Measurements from ENCODE around the gene RABGAP1L.
"Not testable (repeated sequence)": the region's sequence is repeated elsewhere in the genome, so short reads cannot be mapped to it uniquely, and the experiment has no call there.

Gene RABGAP1L

DNA sequence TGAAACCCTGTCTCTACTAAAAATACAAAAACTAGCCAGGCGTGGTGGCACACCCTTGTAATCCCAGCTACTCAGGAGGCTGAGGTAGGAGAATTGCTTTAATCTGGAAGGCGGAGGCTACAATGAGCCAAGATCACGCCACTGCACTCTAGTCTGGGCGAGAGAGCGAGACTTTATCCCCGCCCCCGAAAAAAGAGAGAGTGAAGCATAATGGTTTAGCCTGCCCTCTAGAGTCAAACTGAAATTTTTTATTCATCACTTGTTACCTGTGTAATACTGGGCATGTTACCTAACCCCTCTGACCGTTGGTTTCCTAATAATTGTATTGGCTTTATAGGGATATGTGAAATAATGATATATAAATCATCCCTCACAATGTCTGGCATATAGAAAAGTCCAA is 307.3 kb downstream of the RABGAP1L start:
- no peak for DNase-seq

DNA sequence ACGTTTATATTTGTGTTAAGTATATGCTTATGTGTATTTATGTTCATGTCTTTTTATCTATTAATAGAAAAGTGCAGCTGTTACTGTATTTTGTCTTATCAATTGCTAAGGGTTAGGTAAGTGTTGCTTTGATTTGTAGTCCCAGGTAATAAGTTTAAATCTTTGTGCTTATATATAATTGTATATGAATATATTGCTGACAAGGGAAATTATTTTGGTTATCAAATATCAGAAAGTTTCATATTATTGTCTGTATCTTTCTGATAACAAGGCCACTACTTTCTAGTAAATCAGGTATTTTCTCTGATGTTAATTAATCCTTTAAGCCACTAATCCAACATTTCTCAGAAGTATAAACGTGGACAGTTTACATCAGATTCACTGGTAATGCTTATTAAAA is 309.7 kb downstream of the RABGAP1L start:
- DNase-seq: no peak

- no peak for DNase-seq
Measured at GRCh38 chr1:174469687-174470086, 310.4 kb downstream of the RABGAP1L start.

DNA sequence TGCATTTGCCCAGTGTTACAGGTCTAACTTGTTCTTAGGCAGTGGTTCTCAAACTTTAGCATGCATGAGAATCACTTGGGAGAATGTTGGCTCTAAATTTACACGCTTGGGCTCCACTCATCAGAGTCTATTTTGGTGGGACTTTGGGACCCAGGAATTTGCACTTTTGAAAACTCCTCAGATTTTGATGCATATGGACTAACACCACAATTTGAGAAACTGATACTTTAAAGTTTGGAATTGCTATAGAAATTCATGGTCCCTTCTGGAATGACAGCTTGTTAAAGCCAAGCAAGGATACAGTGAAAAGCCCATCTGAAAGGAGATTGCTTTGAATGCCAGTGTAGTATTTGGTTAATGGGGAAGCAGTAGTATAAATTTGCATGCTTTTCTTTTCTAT is 320.0 kb downstream of the RABGAP1L start:
- DNase-seq: no peak

GRCh38 chr1:174480324-174480723 is 321.0 kb downstream of the RABGAP1L start:
- no peak for DNase-seq

GRCh38 chr1:174491606-174492005 is 332.3 kb downstream of the RABGAP1L start:
- DNase-seq: no peak

- no peak for DNase-seq
Measured at GRCh38 chr1:174497478-174497877, 338.2 kb downstream of the RABGAP1L start.

GRCh38 chr1:174516755-174517154 is 357.4 kb downstream of the RABGAP1L start:
- DNase-seq: not testable (repeated sequence)

DNA sequence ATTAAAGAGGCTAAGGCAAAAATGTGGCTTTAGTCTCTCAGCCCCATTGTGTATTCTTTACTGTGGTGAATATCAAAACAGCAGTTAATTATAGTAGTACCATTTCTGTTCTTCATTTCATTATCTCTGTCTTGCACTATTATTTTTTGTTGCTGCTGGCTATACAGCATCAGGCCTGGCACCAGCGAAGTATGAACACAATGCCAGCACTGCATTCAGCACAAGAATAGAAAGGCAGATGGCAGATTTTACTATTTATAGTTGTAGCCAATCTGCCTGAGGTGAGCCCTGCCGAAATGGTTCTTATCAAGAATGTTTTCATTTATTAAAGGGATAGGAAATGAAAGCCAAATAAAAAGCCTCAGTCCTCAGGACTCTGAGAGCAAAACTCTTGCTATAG is 360.5 kb downstream of the RABGAP1L start:
- DNase-seq: no peak

GRCh38 chr1:174531751-174532150 is 372.4 kb downstream of the RABGAP1L start:
- DNase-seq: no peak

- no peak for DNase-seq
Measured at GRCh38 chr1:174534789-174535188, 375.5 kb downstream of the RABGAP1L start.

- no peak for DNase-seq
Measured at GRCh38 chr1:174535207-174535606, 375.9 kb downstream of the RABGAP1L start.

DNA sequence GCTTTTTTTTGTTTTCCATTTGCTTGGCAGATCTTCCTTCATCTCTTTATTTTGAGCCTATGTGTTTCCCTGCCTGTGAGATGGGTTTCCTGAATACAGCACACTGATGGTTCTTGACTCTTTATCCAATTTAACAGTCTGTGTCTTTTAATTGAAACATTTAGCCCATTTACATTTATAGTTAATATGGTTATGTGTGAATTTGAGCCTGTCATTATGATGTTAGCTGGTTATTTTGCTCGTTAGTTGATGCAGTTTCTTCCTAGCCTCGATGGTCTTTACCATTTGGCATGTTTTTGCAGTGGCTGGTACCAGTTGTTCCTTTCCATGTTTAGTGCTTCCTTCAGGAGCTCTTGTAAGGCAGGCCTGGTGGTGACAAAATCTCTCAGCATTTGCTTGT is 384.1 kb downstream of the RABGAP1L start:
- DNase-seq: not testable (repeated sequence)

GRCh38 chr1:174550296-174550695 is 391.0 kb downstream of the RABGAP1L start:
- DNase-seq: no peak

DNA sequence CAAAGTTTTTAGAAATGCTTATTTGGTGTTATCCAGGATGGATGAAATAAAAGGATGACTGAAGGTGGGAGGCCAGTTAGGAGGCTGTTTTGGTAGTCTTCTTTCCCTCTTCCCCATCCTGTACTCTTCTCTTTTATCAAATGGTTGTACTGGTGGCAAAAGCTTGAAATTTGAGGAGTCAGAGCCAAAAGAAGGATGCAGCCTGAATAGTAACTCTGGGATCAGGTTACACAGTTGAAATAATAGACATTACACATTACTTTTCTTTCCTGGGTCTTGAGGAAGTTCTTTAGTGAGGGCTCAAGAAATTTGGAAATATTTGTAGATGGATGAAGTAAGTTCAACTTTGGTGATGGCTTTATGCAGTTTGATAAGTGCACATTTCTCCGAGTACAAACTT is 397.1 kb downstream of the RABGAP1L start:
- no peak for DNase-seq

DNA sequence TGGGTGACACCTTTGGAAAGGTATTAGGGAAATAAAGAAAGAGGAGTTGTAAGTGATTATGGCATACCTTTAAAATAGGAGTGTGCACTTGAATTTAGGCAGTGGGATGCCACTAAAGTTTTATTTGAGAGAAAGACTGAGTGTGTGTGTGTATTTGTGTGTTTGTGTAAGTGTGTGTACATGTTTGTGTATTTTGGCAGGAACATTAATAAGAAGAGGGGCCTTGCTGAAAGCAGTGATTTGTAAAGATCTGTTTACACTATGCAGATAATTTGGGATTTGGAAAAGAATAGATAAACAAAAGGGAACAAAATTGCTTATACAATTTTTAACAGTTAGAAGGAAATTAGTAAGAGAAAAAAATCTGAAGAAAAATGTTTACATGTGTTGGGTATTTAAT is 409.2 kb downstream of the RABGAP1L start:
- DNase-seq: no peak

- no peak for DNase-seq
Measured at GRCh38 chr1:174569240-174569639, 409.9 kb downstream of the RABGAP1L start.

- DNase-seq: no peak
Measured at GRCh38 chr1:174572771-174573170, 413.5 kb downstream of the RABGAP1L start.

GRCh38 chr1:174576120-174576519 is 416.8 kb downstream of the RABGAP1L start:
- DNase-seq: not testable (repeated sequence)

DNA sequence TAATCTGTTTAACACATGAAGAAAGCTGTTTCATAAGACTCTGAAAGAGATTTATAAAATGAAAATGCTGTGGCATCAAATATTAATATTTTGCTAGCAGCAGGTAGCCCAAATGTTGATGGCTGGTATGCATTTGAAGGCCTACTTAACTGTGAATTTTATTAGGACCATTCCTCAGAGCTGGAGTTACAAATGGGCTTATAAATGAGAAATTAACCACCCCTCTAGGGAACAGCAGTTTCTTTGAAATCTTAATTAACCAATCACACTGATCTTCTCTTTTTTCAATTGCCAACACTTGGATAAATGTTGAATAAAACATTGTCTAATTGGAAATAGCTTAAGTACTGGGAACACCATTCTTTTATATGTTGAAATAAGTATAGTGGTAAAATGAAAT is 418.4 kb downstream of the RABGAP1L start:
- DNase-seq: no peak

DNA sequence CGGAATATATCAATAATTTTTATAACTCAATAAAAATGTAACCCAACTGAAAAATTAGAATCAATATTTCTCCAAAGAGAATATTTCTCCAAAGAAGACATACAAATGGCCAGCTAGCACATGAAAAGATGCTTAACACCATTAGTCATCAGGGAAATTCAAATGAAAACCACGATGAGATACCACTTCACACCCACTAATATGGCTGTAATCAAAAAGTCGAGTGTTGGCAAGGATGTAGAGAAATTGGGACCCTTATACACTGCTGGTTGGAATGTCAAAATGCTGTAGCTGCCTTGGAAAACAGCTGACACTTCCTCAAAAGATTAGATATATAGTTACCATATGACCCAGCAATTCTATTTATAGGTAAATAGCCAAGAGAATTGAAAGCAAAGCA is 421.5 kb downstream of the RABGAP1L start:
- no peak for DNase-seq

- no peak for DNase-seq
Measured at GRCh38 chr1:174583316-174583715, 424.0 kb downstream of the RABGAP1L start.

DNA sequence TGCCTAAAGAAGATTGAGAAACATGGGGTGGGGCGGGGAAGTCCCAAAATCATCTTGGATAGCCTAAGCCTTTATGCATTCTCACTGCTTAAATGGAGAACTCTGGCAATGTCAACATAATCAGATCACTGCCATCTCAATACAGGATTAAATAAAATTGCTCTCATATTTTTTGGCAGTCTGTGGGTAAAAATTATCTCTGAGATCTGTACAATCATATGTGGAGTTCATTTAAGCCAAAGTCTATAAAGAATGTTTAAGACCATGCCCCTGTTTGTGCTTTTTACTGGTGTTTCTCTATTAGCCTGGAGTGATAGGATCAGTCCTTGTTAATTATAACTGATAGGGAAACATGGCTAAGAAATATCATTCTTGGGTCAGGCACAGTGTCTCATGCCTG is 424.8 kb downstream of the RABGAP1L start:
- no peak for DNase-seq

DNA sequence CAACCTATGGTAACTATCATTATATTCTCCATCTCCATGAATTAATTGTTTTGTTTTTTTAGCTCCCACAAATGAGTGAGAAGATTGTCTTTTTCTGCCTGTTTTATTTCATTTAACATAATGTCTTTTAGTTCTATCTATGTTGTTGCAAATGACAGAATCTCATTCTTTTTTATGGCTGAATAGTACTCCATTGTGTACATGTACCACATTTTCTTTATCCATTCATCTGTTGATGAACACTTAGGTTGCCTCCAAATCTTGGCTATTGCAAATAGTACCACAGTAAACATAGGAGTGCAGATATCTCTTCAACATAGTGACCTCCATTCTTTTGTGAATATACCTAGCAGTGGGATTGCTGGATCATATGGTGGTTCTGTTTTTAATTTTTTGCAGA is 429.3 kb downstream of the RABGAP1L start:
- not testable (repeated sequence) for DNase-seq

- no peak for DNase-seq
Measured at GRCh38 chr1:174605198-174605597, 445.9 kb downstream of the RABGAP1L start.

DNA sequence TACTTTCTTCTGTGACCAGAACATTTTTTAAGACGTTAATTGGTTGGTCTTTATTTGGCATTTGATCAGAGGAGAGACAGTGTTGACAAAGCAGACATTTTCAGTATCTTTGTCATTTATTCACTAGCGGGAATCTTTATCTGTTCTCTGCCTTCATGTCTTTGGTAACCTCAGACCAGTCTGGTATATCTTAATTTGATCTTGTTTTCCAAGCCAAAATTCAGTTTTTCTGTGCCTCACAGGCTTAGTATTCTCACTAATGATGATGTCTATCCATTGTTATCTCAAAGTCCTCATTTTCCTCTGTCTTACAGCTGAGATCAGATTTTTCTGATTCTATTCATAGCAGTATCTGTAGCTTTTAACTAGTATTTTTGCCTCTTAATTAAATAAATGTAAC is 447.2 kb downstream of the RABGAP1L start:
- no peak for DNase-seq

All from NCI-H2029 treated with DMSO at 0.1 percent for 48 hours (cell line).